Left lung (tissue), 10 donors: ENCODE data around the gene CABLES2. TPM values are rescaled to one million over a fixed set of nuclear protein-coding genes. Genes with fewer than 3 reads are reported as not detected.

Experiments
- ATAC-seq: fragments of 200-7000 bp; cut with Tn5 transposase; one replicate; pipeline ENCODE4 v1.9.1; 2020; ENCODE audit warnings: moderate library complexity
- DNase-seq, 4 donors: peaks; one replicate each; pipeline ENCODE4 v3.0.0-alpha.2; 2013 to 2020
- H3K27ac ChIP-seq, 2 donors: fragments of 200-600 bp; sonication (generic) in 1 of 2; one replicate each; pipeline versions ENCODE4 v1.5.0 to v1.8.0; 2020 to 2021
- H3K27me3 ChIP-seq, 2 donors: fragments of 200-600 bp; sonication (generic) in 1 of 2; one replicate each; pipeline versions ENCODE4 v1.5.0 to v1.8.0; 2020 to 2021
- H3K36me3 ChIP-seq, 2 donors: fragments of 200-600 bp; sonication (generic) in 1 of 2; one replicate each; pipeline versions ENCODE4 v1.5.0 to v1.8.0; 2020 to 2021
- H3K4me1 ChIP-seq, 2 donors: fragments of 200-600 bp; one replicate each; pipeline ENCODE4 v1.8.0; 2021
- H3K4me3 ChIP-seq, 2 donors: fragments of 200-600 bp; sonication (generic) in 1 of 2; one replicate each; pipeline versions ENCODE4 v1.5.0 to v1.8.0; 2020 to 2021; ENCODE audit warnings: mild to moderate bottlenecking in 1 of 2
- H3K9me3 ChIP-seq, 2 donors: fragments of 200-600 bp; sonication (generic) in 1 of 2; one replicate each; pipeline versions ENCODE4 v1.5.0 to v1.8.0; 2020 to 2021
- CTCF ChIP-seq, 2 donors: fragments of 200-600 bp; sonication (generic) in 1 of 2; IDR thresholded peaks; one replicate each; pipeline versions ENCODE4 v1.5.0 to v1.8.0; 2021; ENCODE audit warnings: antibody characterized with exemption in 2 of 2
- intact Hi-C, 2 donors: fragments of 100-400 bp; cut with DNase I; formaldehyde crosslinking; loops; one replicate each; pipeline versions ENCODE4 v1.11.2 to v1.14.2; 2022
- polyA plus RNA-seq, 6 donors: library from polyadenylated mRNA; unstranded; fragments of 120-200 nt; gene quantifications; one replicate each; pipeline ENCODE4 v1.2.1, GENCODE V29; 2013; ENCODE audit not compliant: insufficient read length in 6 of 6
- total RNA-seq, 2 donors: library from RNA; stranded (reverse); fragmentation: NEBNext Ultra II Directional; extraction: Animal tissue kit (Norgen Biotek cat#: 25700); gene quantifications; one replicate each; pipeline ENCODE4 v1.2.1, GENCODE V29; 2021
- donor health status: DM: no; HTN: yes; CAD: no.
- donor health status: DM: no; HTN: no; CAD: no.

The CABLES2 gene
- total and polyA plus RNA-seq, 8 donors, result 4.1 to 16.7 (median 13.2) TPM

- H3K27me3 ChIP-seq, result no peaks in the 10 kb centered on the region
- H3K4me1 ChIP-seq, result peaks cover 11 to 32% of the 10 kb centered on the region in 2 donors
- no peak overlapping the region for H3K4me3 ChIP-seq
- TF ChIP-seq CTCF (IDR thresholded peaks at IDR 0.05), result no peak
- intact Hi-C loops, result no loop called here
- H3K27ac ChIP-seq, result no peak overlapping the region
- no peak for ATAC-seq
- no peak for DNase-seq
- no peaks in the 10 kb centered on the region for H3K9me3 ChIP-seq
- peaks cover 0 to 67% of the 10 kb centered on the region in 2 donors for H3K36me3 ChIP-seq
These were observed 17.4 kb downstream of the CABLES2 start for GRCh38 chr20:62389601-62390087.

GRCh38 chr20:62388839-62389600 is 18.1 kb downstream of the CABLES2 start:
- TF ChIP-seq CTCF (IDR thresholded peaks at IDR 0.05), result no peak
- intact Hi-C loops, result no loop called here
- no peaks in the 10 kb centered on the region for H3K27me3 ChIP-seq
- H3K4me3 ChIP-seq, result peak overlapping the region in 1 of 2 donors; percentile 98
- no peak overlapping the region for H3K27ac ChIP-seq
- no peaks in the 10 kb centered on the region for H3K9me3 ChIP-seq
- peaks cover 11 to 32% of the 10 kb centered on the region in 2 donors for H3K4me1 ChIP-seq
- no peak for ATAC-seq
- DNase-seq, result no peak
- H3K36me3 ChIP-seq, result peaks cover 0 to 61% of the 10 kb centered on the region in 2 donors

GRCh38 chr20:62387933-62388635 is 19.0 kb downstream of the CABLES2 start:
- peaks cover 0 to 51% of the 10 kb centered on the region in 2 donors for H3K36me3 ChIP-seq
- intact Hi-C loops, result no loop called here
- H3K4me3 ChIP-seq, result peak overlapping the region; percentile 98 to 100
- TF ChIP-seq CTCF (IDR thresholded peaks at IDR 0.05), result no peak
- no peaks in the 10 kb centered on the region for H3K27me3 ChIP-seq
- ATAC-seq (no peak), DNase-seq (no peak)
- H3K4me1 ChIP-seq, result peaks cover 11 to 32% of the 10 kb centered on the region in 2 donors
- no peak overlapping the region for H3K27ac ChIP-seq
- no peaks in the 10 kb centered on the region for H3K9me3 ChIP-seq

GRCh38 chr20:62387219-62387913 is 19.7 kb downstream of the CABLES2 start:
- H3K27ac ChIP-seq, result peak overlapping the region; percentile 87 to 88
- intact Hi-C loops, result no loop called here

More at GRCh38 chr20:62387219-62387913, 19.7 kb downstream of the CABLES2 start:
- H3K4me1 ChIP-seq, result peaks cover 11 to 38% of the 10 kb centered on the region in 2 donors
- H3K4me3 ChIP-seq, result peak overlapping the region; percentile 98 to 100
- peaks cover 0 to 45% of the 10 kb centered on the region in 2 donors for H3K36me3 ChIP-seq
- DNase-seq, result no peak
- no peak for ATAC-seq
- TF ChIP-seq CTCF (IDR thresholded peaks at IDR 0.05), result no peak
- H3K27me3 ChIP-seq, result no peaks in the 10 kb centered on the region
- H3K9me3 ChIP-seq, result no peaks in the 10 kb centered on the region
